ENCODE measurements around the gene PHAF1. TPM values are rescaled to one million over a fixed set of nuclear protein-coding genes. Genes with fewer than 3 reads are reported as not detected.

Gene PHAF1
- total and polyA plus RNA-seq, 2 experiments from 2014 or later: 15.2 to 24.4 TPM

GRCh38 chr16:67167588-67167987 is 57.8 kb downstream of the PHAF1 start:
- no peak for DNase-seq
- Histone ChIP-seq H3K36me3 (ENCODE audit: low read depth) (no peaks in the 10 kb centered on the region), H3K4me3 (no peak overlapping the region), H3K79me2 (ENCODE audit: insufficient read depth) (no peaks in the 10 kb centered on the region), H3F3A (ENCODE audit: insufficient read depth) (peaks cover 19% of the 10 kb centered on the region), H3K9me2 (ENCODE audit: insufficient read depth) (no peaks in the 10 kb centered on the region), H3K9ac (no peak overlapping the region), H3K4me1 (ENCODE audit: insufficient read depth) (no peaks in the 10 kb centered on the region), H2AFZ (no peak overlapping the region), H3K27ac (no peak overlapping the region), H4K20me1 (ENCODE audit: insufficient read depth) (no peaks in the 10 kb centered on the region), H3K4me2 (ENCODE audit: unreplicated experiment) (no peak overlapping the region), H3K27me3 (replicated peaks; ENCODE audit: insufficient read depth) (no peaks in the 10 kb centered on the region), H3K9me3 (ENCODE audit: low read depth) (no peaks in the 10 kb centered on the region)
- in situ Hi-C loops (cut with MboI): loop anchor here (25.0 kb wide), 1 partner anchor 205 kb away; the partner anchor contains the start of gene CES3
- TF ChIP-seq EZH2phosphoT487 (IDR thresholded peaks at IDR 0.05; ENCODE audit: insufficient read depth, low read depth) (no peak), EZH2 (IDR thresholded peaks at IDR 0.05; ENCODE audit: insufficient read depth, poor library complexity, severe bottlenecking) (no peak)
- 89 to 93% methylated on average over 6 to 7 of the region's 7 CpGs for whole genome bisulfite sequencing, 2 experiments (ENCODE audit: low coverage in 1 of 2, low lambda C conversion rate in 2 of 2, missing lambda C conversion rate in 2 of 2)

GRCh38 chr16:67169011-67169451 is 59.3 kb downstream of the PHAF1 start:
- Histone ChIP-seq H3K9ac (no peak overlapping the region), H3K9me2 (ENCODE audit: insufficient read depth) (no peaks in the 10 kb centered on the region), H3K36me3 (ENCODE audit: low read depth) (no peaks in the 10 kb centered on the region), H3K27me3 (replicated peaks; ENCODE audit: insufficient read depth) (no peaks in the 10 kb centered on the region), H4K20me1 (ENCODE audit: insufficient read depth) (no peaks in the 10 kb centered on the region), H3K4me3 (no peak overlapping the region), H3F3A (ENCODE audit: insufficient read depth) (peaks cover 26% of the 10 kb centered on the region), H3K4me2 (ENCODE audit: unreplicated experiment) (no peak overlapping the region), H3K9me3 (ENCODE audit: low read depth) (no peaks in the 10 kb centered on the region), H3K27ac (no peak overlapping the region), H3K4me1 (ENCODE audit: insufficient read depth) (0 out of 2 replicates have a peak, but pooled peaks cover 5% of the 10 kb centered on the region), H2AFZ (no peak overlapping the region), H3K79me2 (ENCODE audit: insufficient read depth) (no peaks in the 10 kb centered on the region)
- DNase-seq: no peak
- in situ Hi-C loops (cut with MboI): loop anchor here (25.0 kb wide), 1 partner anchor 207 kb away; the partner anchor contains the start of gene CES3
- 73 to 74% methylated on average over 9 of the region's 9 CpGs for WGBS, 2 experiments (ENCODE audit: low coverage in 1 of 2, low lambda C conversion rate in 2 of 2, missing lambda C conversion rate in 2 of 2)
- TF ChIP-seq EZH2phosphoT487 (IDR thresholded peaks at IDR 0.05; ENCODE audit: insufficient read depth, low read depth) (no peak), EZH2 (IDR thresholded peaks at IDR 0.05; ENCODE audit: insufficient read depth, poor library complexity, severe bottlenecking) (no peak)

DNA sequence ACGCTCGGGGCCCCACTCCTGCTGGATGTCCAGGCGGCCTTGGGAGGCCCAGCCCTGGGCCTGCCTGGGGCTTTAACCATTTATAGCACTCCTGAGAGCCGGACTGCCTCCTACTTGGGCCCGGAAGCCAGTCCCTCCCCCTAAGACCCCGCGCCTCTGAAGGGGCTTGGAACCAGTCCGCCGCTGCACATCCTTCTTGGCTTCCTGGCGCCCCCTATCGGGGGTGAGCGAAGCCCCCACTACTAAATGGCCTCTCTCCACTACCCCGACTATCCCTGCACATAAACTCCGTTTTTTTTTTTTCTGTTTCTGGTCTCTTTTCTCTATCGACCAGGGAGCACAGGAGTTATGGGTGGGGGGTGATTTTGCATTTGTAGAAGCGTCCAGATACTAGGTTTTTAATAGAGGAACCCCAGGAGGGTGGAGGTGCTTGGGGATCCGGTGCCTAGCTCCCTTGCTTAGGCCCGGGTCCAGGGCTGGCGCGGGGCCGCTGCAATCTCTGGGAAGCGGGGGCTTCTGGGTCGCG is 60.0 kb downstream of the PHAF1 start:
- 0 out of 2 replicates have a peak, but pooled peaks cover 9% of the 10 kb centered on the region for H3K4me1 ChIP-seq (ENCODE audit: insufficient read depth)
- H3K9ac ChIP-seq: peak overlapping the region; percentile 86
- 21 to 22% methylated on average over 21 to 24 of the region's 24 CpGs for WGBS, 2 experiments (ENCODE audit: low coverage in 1 of 2, low lambda C conversion rate in 2 of 2, missing lambda C conversion rate in 2 of 2)
- peak overlapping the region; percentile 86 for H3K27ac ChIP-seq
- DNase-seq: peak; percentile 53
- in situ Hi-C loops (cut with MboI): loop anchor here (25.0 kb wide), 1 partner anchor 207 kb away; the partner anchor contains the start of gene CES3
- H3K9me2 ChIP-seq (ENCODE audit: insufficient read depth): no peaks in the 10 kb centered on the region
- peak overlapping the region; percentile 74 for H3K4me3 ChIP-seq
- TF ChIP-seq EZH2phosphoT487 (IDR thresholded peaks at IDR 0.05; ENCODE audit: insufficient read depth, low read depth): no peak
- TF ChIP-seq EZH2 (IDR thresholded peaks at IDR 0.05; ENCODE audit: insufficient read depth, poor library complexity, severe bottlenecking): no peak
- no peaks in the 10 kb centered on the region for H3K36me3 ChIP-seq (ENCODE audit: low read depth)
- H3K79me2 ChIP-seq (ENCODE audit: insufficient read depth): no peaks in the 10 kb centered on the region
- peaks cover 26% of the 10 kb centered on the region for H3F3A ChIP-seq (ENCODE audit: insufficient read depth)
- H3K9me3 ChIP-seq (ENCODE audit: low read depth): no peaks in the 10 kb centered on the region
- H4K20me1 ChIP-seq (ENCODE audit: insufficient read depth): no peaks in the 10 kb centered on the region
- peak overlapping the region; percentile 87 for H3K4me2 ChIP-seq (ENCODE audit: unreplicated experiment)
- H3K27me3 ChIP-seq (replicated peaks; ENCODE audit: insufficient read depth): no peaks in the 10 kb centered on the region
- peak overlapping the region; percentile 76 for H2AFZ ChIP-seq

- H2AFZ ChIP-seq: peak within 1 kb of the TSS; percentile 77
- H3K9me2 ChIP-seq (ENCODE audit: insufficient read depth): no peaks in the 10 kb centered on the region
- H3K36me3 ChIP-seq (ENCODE audit: low read depth): no peaks in the 10 kb centered on the region
- DNase-seq: peak; percentile 88
- H3F3A ChIP-seq (ENCODE audit: insufficient read depth): peaks cover 26% of the 10 kb centered on the region
- H4K20me1 ChIP-seq (ENCODE audit: insufficient read depth): no peaks in the 10 kb centered on the region
- H3K4me3 ChIP-seq: peak within 1 kb of the TSS; percentile 74
- 2% methylated on average over 35 to 44 of the region's 50 CpGs for WGBS, 2 experiments (ENCODE audit: low coverage in 1 of 2, low lambda C conversion rate in 2 of 2, missing lambda C conversion rate in 2 of 2)
- peak within 1 kb of the TSS; percentile 86 for H3K9ac ChIP-seq
- 0 out of 2 replicates have a peak, but pooled peaks cover 9% of the 10 kb centered on the region for H3K4me1 ChIP-seq (ENCODE audit: insufficient read depth)
- H3K4me2 ChIP-seq (ENCODE audit: unreplicated experiment): peak within 1 kb of the TSS; percentile 87
- H3K9me3 ChIP-seq (ENCODE audit: low read depth): no peaks in the 10 kb centered on the region
- H3K27me3 ChIP-seq (replicated peaks; ENCODE audit: insufficient read depth): no peaks in the 10 kb centered on the region
- no peaks in the 10 kb centered on the region for H3K79me2 ChIP-seq (ENCODE audit: insufficient read depth)
- no peak for TF ChIP-seq EZH2phosphoT487 (IDR thresholded peaks at IDR 0.05; ENCODE audit: insufficient read depth, low read depth)
- no peak for TF ChIP-seq EZH2 (IDR thresholded peaks at IDR 0.05; ENCODE audit: insufficient read depth, poor library complexity, severe bottlenecking)
- in situ Hi-C loops (cut with MboI): loop anchor here (25.0 kb wide), 1 partner anchor 208 kb away; the partner anchor contains the start of gene CES3
- peak within 1 kb of the TSS; percentile 86 for H3K27ac ChIP-seq
Measured at GRCh38 chr16:67170168-67170948, 60.6 kb downstream of the PHAF1 start, which contains the start of gene NOL3. NOL3 (plus strand) TSS chr16:67170538.

All from GM23248 (cell line).